Measurements from ENCODE around the gene ANKRD49.

The ANKRD49 gene

GRCh38 chr11:94546886-94547285 lies 53.1 kb downstream of the ANKRD49 start:
- no peak for TF ChIP-seq CTCF (IDR thresholded peaks at IDR 0.05; ENCODE audit: insufficient read depth, low read depth, low read length, missing control alignments)
- no peak for DNase-seq (ENCODE audit: low read depth)
- no peak overlapping the region for H3K4me3 ChIP-seq (ENCODE audit: low read depth, low read length)

- DNase-seq (ENCODE audit: low read depth) = no peak
- no peak overlapping the region for H3K4me3 ChIP-seq (ENCODE audit: low read depth, low read length)
- TF ChIP-seq CTCF (IDR thresholded peaks at IDR 0.05; ENCODE audit: insufficient read depth, low read depth, low read length, missing control alignments) = no peak
Observed at GRCh38 chr11:94549146-94549545, 55.4 kb downstream of the ANKRD49 start.
